GM18868 (cell line): ENCODE measurements around the gene FIGN.

Experiments used
- ATAC-seq: cut with Tn5 transposase; IDR thresholded peaks from one replicate; pipeline ENCODE4 v1.9.1; 2021; ENCODE audit warnings: mild to moderate bottlenecking, moderate library complexity; ENCODE audit not compliant: unreplicated experiment

The FIGN gene

GRCh38 chr2:163737563-163737962 is 1.8 kb upstream of the FIGN start:
- no peak for ATAC-seq

GRCh38 chr2:163737190-163737439 is 1.3 kb upstream of the FIGN start:
- ATAC-seq, result no peak

- no peak for ATAC-seq
Observed at GRCh38 chr2:163736433-163737189, 803 bp upstream of the FIGN start.

GRCh38 chr2:163734881-163735684 is 725 bp downstream of the FIGN start:
- ATAC-seq, result no peak

- no peak for ATAC-seq
Observed at GRCh38 chr2:163734401-163734800, 1.4 kb downstream of the FIGN start.

GRCh38 chr2:163733956-163734355 is 1.9 kb downstream of the FIGN start:
- no peak for ATAC-seq

GRCh38 chr2:163733301-163733938 is 2.4 kb downstream of the FIGN start:
- ATAC-seq, result no peak

- no peak for ATAC-seq
Observed at GRCh38 chr2:163732727-163733126, 3.1 kb downstream of the FIGN start.

GRCh38 chr2:163731735-163732134 is 4.1 kb downstream of the FIGN start:
- no peak for ATAC-seq

- no peak for ATAC-seq
Observed at GRCh38 chr2:163730556-163730955, 5.3 kb downstream of the FIGN start.

GRCh38 chr2:163729636-163730273 is 6.1 kb downstream of the FIGN start:
- no peak for ATAC-seq

- no peak for ATAC-seq
Observed at GRCh38 chr2:163723881-163724280, 11.9 kb downstream of the FIGN start.

GRCh38 chr2:163723348-163723747 is 12.5 kb downstream of the FIGN start:
- ATAC-seq, result no peak

GRCh38 chr2:163719331-163719730 is 16.5 kb downstream of the FIGN start:
- ATAC-seq, result no peak

GRCh38 chr2:163717993-163718680 is 17.7 kb downstream of the FIGN start:
- ATAC-seq, result no peak

- ATAC-seq, result no peak
Observed at GRCh38 chr2:163717515-163717914, 18.3 kb downstream of the FIGN start.

GRCh38 chr2:163716101-163716500 is 19.7 kb downstream of the FIGN start:
- no peak for ATAC-seq

- ATAC-seq, result no peak
Observed at GRCh38 chr2:163715668-163716067, 20.1 kb downstream of the FIGN start.

GRCh38 chr2:163715199-163715598 is 20.6 kb downstream of the FIGN start:
- no peak for ATAC-seq

GRCh38 chr2:163713534-163714311 is 22.1 kb downstream of the FIGN start:
- ATAC-seq, result no peak
